HEK293 (cell line): ENCODE data around the gene KRTAP21-1.

Experiments used
- CTCF ChIA-PET: fragments of 350-600 bp; formaldehyde crosslinking; extraction: SDS; loops from one replicate; lab custom pipeline; 2021; ENCODE audit warnings: antibody characterized with exemption; lab: Yijun Ruan, JAX
- POLR2A ChIA-PET: fragments of 300-600 bp; formaldehyde crosslinking; extraction: SDS; loops from one replicate; lab custom pipeline; 2020; ENCODE audit warnings: antibody characterized with exemption, inconsistent platforms; lab: Yijun Ruan, JAX
- H3K27ac ChIP-seq: fragments of 200-500 bp; sonication (Bioruptor generic); 2 replicates; pipeline ENCODE4 v1.5.1; 2014; ENCODE audit warnings: low read depth, low read length, control low read depth, inconsistent platforms; ENCODE audit errors: extremely low read depth
- H3K36me3 ChIP-seq, 2 experiments: fragments of 200-500 bp in 1 of 2; sonication (Bioruptor generic) in 1 of 2; 1 replicate in 1 of 2; 2 replicates in 1 of 2; pipeline ENCODE4 v1.5.1; 2014 to 2017; ENCODE audit warnings: inconsistent platforms in 2 of 2, low read length in 2 of 2; ENCODE audit not compliant: control insufficient read depth in 2 of 2, insufficient read depth in 1 of 2
- H3K4me1 ChIP-seq: fragments of 200-500 bp; sonication (Bioruptor generic); 2 replicates; pipeline ENCODE4 v1.5.1; 2014; ENCODE audit warnings: mild to moderate bottlenecking, low read length, inconsistent platforms; ENCODE audit not compliant: control insufficient read depth, insufficient read depth
- H3K4me3 ChIP-seq: 2 replicates; pipeline ENCODE4 v1.5.1; 2011; ENCODE audit warnings: low read depth, mild to moderate bottlenecking, control low read depth, low read length, moderate library complexity
- H3K9me3 ChIP-seq: fragments of 200-500 bp; sonication (Bioruptor generic); 2 replicates; pipeline ENCODE4 v1.5.1; 2014; ENCODE audit warnings: low read depth, low read length, inconsistent platforms; ENCODE audit not compliant: control insufficient read depth, insufficient read depth
- BCL11B ChIP-seq: fragments of 450-650 bp; formaldehyde crosslinking; IDR thresholded peaks from 2 replicates; pipeline ENCODE4 v1.5.1; 2016; ENCODE audit warnings: low read depth, missing biosample characterization, missing genetic modification characterization
- HOXC10 ChIP-seq: sonication (generic); formaldehyde crosslinking; IDR thresholded peaks from 2 replicates; pipeline ENCODE4 v1.8.1; 2023; ENCODE audit warnings: mild to moderate bottlenecking, missing genetic modification reagents
- MZF1 ChIP-seq: fragments of 450-650 bp; formaldehyde crosslinking; IDR thresholded peaks from 2 replicates; pipeline ENCODE4 v1.5.1; 2017; ENCODE audit warnings: missing biosample characterization, missing genetic modification characterization, borderline replicate concordance
- PBX3 ChIP-seq: sonication (generic); formaldehyde crosslinking; IDR thresholded peaks from 2 replicates; pipeline ENCODE4 v1.8.1; 2022; ENCODE audit warnings: mild to moderate bottlenecking, moderate library complexity, missing genetic modification reagents
- PRDM1 ChIP-seq: fragments of 450-650 bp; formaldehyde crosslinking; IDR thresholded peaks from 2 replicates; pipeline ENCODE4; 2016; ENCODE audit warnings: missing biosample characterization, missing genetic modification characterization
- RBAK ChIP-seq: fragments of 450-650 bp; formaldehyde crosslinking; IDR thresholded peaks from 2 replicates; pipeline ENCODE4 v1.5.1; 2016; ENCODE audit warnings: missing biosample characterization, missing genetic modification characterization
- REPIN1 ChIP-seq: fragments of 450-650 bp; formaldehyde crosslinking; IDR thresholded peaks from 2 replicates; pipeline ENCODE4 v1.5.1; 2017; ENCODE audit warnings: missing biosample characterization, missing genetic modification characterization, low read depth
- ZBTB8A ChIP-seq: fragments of 450-650 bp; formaldehyde crosslinking; IDR thresholded peaks from 2 replicates; pipeline ENCODE4 v1.5.1; 2016; ENCODE audit warnings: missing biosample characterization, missing genetic modification characterization
- ZFP37 ChIP-seq: fragments of 450-650 bp; formaldehyde crosslinking; IDR thresholded peaks from 2 replicates; pipeline ENCODE4 v1.5.1; 2016; ENCODE audit warnings: missing biosample characterization, missing genetic modification characterization
- ZNF18 ChIP-seq: fragments of 450-650 bp; formaldehyde crosslinking; IDR thresholded peaks from 2 replicates; pipeline ENCODE4 v1.5.1; 2016; ENCODE audit warnings: missing biosample characterization, missing genetic modification characterization
- ZNF280D ChIP-seq: fragments of 450-650 bp; formaldehyde crosslinking; IDR thresholded peaks from 2 replicates; pipeline ENCODE4 v1.5.1; 2016; ENCODE audit warnings: missing biosample characterization, missing genetic modification characterization
- ZNF292 ChIP-seq: fragments of 450-650 bp; formaldehyde crosslinking; IDR thresholded peaks from 2 replicates; pipeline ENCODE4 v1.5.1; 2016; ENCODE audit warnings: low read depth, missing biosample characterization, missing genetic modification characterization, borderline replicate concordance
- ZNF341 ChIP-seq: fragments of 450-650 bp; formaldehyde crosslinking; IDR thresholded peaks from 2 replicates; pipeline ENCODE4; 2016; ENCODE audit warnings: low read depth, missing biosample characterization, missing genetic modification characterization
- ZNF423 ChIP-seq: fragments of 450-650 bp; formaldehyde crosslinking; IDR thresholded peaks from 2 replicates; pipeline ENCODE4 v1.5.1; 2016; ENCODE audit warnings: missing biosample characterization, missing genetic modification characterization
- ZNF473 ChIP-seq: fragments of 450-650 bp; formaldehyde crosslinking; IDR thresholded peaks from 2 replicates; pipeline ENCODE4 v1.5.1; 2017; ENCODE audit warnings: missing biosample characterization, missing genetic modification characterization
- ZNF544 ChIP-seq: fragments of 450-650 bp; formaldehyde crosslinking; IDR thresholded peaks from 2 replicates; pipeline ENCODE4 v1.5.0; 2017; ENCODE audit warnings: missing biosample characterization, missing genetic modification characterization
- ZNF548 ChIP-seq: fragments of 450-650 bp; formaldehyde crosslinking; IDR thresholded peaks from 2 replicates; pipeline ENCODE4 v1.5.1; 2016; ENCODE audit warnings: missing biosample characterization, missing genetic modification characterization
- ZNF596 ChIP-seq: fragments of 450-650 bp; IDR thresholded peaks from 2 replicates; pipeline ENCODE4 v1.5.0; 2018; ENCODE audit warnings: missing biosample characterization, mild to moderate bottlenecking, missing genetic modification characterization, moderate library complexity
- ZNF624 ChIP-seq: fragments of 450-650 bp; formaldehyde crosslinking; IDR thresholded peaks from 2 replicates; pipeline ENCODE4 v1.5.1; 2017; ENCODE audit warnings: missing biosample characterization, missing genetic modification characterization
- ZNF654 ChIP-seq: fragments of 450-650 bp; formaldehyde crosslinking; IDR thresholded peaks from 2 replicates; pipeline ENCODE4 v1.5.1; 2016; ENCODE audit warnings: low read depth, missing biosample characterization, missing genetic modification characterization
- ZNF670 ChIP-seq: fragments of 450-650 bp; formaldehyde crosslinking; IDR thresholded peaks from 2 replicates; pipeline ENCODE4 v1.5.1; 2016; ENCODE audit warnings: missing biosample characterization, missing genetic modification characterization, low read depth
- ZNF843 ChIP-seq: fragments of 450-650 bp; formaldehyde crosslinking; IDR thresholded peaks from 2 replicates; pipeline ENCODE4 v1.5.1; 2016; ENCODE audit warnings: missing biosample characterization, missing genetic modification characterization
- TF ChIP-seq, protein P1 (sequence below): fragments of 450-650 bp; formaldehyde crosslinking; IDR thresholded peaks from 2 replicates; pipeline ENCODE4 v1.5.1; 2016; ENCODE audit warnings: missing biosample characterization, missing genetic modification characterization
- TF ChIP-seq, protein P2 (sequence below): fragments of 450-650 bp; formaldehyde crosslinking; IDR thresholded peaks from 2 replicates; pipeline ENCODE4 v1.5.1; 2017; ENCODE audit warnings: missing biosample characterization, missing genetic modification characterization
- TF ChIP-seq, protein P3 (sequence below): fragments of 450-650 bp; formaldehyde crosslinking; IDR thresholded peaks from 2 replicates; pipeline ENCODE4 v1.5.1; 2016; ENCODE audit warnings: missing biosample characterization, missing genetic modification characterization

The KRTAP21-1 gene

DNA sequence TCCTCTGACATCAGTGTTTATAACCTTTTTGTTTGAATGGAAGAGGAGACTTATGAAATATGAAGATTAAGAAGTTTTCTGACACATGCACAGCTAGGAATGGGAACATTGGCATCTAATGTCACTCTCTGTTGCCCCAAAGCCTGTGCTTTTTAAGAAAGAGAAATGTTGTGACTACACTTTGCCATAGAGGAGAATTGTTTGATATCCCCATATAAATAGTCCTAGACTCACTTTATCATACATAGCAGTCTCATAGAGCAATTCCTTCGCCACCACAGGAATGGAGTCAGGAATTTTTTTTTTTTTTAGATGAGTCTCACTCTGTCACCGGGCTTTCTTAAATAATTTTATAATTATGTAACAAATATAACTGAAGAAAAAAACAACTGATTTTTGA is 38.1 kb downstream of the KRTAP21-1 start (continued):
- TF ChIP-seq, protein P1, sequence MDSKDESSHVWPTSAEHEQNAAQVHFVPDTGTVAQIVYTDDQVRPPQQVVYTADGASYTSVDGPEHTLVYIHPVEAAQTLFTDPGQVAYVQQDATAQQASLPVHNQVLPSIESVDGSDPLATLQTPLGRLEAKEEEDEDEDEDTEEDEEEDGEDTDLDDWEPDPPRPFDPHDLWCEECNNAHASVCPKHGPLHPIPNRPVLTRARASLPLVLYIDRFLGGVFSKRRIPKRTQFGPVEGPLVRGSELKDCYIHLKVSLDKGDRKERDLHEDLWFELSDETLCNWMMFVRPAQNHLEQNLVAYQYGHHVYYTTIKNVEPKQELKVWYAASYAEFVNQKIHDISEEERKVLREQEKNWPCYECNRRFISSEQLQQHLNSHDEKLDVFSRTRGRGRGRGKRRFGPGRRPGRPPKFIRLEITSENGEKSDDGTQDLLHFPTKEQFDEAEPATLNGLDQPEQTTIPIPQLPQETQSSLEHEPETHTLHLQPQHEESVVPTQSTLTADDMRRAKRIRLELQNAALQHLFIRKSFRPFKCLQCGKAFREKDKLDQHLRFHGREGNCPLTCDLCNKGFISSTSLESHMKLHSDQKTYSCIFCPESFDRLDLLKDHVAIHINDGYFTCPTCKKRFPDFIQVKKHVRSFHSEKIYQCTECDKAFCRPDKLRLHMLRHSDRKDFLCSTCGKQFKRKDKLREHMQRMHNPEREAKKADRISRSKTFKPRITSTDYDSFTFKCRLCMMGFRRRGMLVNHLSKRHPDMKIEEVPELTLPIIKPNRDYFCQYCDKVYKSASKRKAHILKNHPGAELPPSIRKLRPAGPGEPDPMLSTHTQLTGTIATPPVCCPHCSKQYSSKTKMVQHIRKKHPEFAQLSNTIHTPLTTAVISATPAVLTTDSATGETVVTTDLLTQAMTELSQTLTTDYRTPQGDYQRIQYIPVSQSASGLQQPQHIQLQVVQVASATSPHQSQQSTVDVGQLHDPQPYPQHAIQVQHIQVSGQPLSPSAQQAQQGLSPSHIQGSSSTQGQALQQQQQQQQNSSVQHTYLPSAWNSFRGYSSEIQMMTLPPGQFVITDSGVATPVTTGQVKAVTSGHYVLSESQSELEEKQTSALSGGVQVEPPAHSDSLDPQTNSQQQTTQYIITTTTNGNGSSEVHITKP (tag by site-specific recombination), result no peak
- no peak for TF ChIP-seq ZNF18 (tag by site-specific recombination)
- no peak for TF ChIP-seq RBAK (tag by site-specific recombination)
- no peak for TF ChIP-seq ZBTB8A (tag by site-specific recombination)
- TF ChIP-seq ZNF423 (tag by site-specific recombination), result no peak
- TF ChIP-seq ZNF843, result no peak
- TF ChIP-seq ZNF624 (tag by site-specific recombination), result no peak
- TF ChIP-seq ZNF670, result no peak
- TF ChIP-seq BCL11B (tag by site-specific recombination), result no peak

GRCh38 chr21:30714946-30715345 is 40.3 kb downstream of the KRTAP21-1 start:
- CTCF ChIA-PET, result no interaction called here
- POLR2A ChIA-PET, result no interaction called here
- TF ChIP-seq ZNF280D (tag by site-specific recombination), result no peak
- TF ChIP-seq PBX3 (CRISPR knock-in tag), result no peak
- TF ChIP-seq, protein P2, sequence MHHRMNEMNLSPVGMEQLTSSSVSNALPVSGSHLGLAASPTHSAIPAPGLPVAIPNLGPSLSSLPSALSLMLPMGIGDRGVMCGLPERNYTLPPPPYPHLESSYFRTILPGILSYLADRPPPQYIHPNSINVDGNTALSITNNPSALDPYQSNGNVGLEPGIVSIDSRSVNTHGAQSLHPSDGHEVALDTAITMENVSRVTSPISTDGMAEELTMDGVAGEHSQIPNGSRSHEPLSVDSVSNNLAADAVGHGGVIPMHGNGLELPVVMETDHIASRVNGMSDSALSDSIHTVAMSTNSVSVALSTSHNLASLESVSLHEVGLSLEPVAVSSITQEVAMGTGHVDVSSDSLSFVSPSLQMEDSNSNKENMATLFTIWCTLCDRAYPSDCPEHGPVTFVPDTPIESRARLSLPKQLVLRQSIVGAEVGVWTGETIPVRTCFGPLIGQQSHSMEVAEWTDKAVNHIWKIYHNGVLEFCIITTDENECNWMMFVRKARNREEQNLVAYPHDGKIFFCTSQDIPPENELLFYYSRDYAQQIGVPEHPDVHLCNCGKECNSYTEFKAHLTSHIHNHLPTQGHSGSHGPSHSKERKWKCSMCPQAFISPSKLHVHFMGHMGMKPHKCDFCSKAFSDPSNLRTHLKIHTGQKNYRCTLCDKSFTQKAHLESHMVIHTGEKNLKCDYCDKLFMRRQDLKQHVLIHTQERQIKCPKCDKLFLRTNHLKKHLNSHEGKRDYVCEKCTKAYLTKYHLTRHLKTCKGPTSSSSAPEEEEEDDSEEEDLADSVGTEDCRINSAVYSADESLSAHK, result no peak
- no peak for TF ChIP-seq MZF1 (tag by site-specific recombination)
- TF ChIP-seq ZNF341 (tag by site-specific recombination), result no peak
- no peak for TF ChIP-seq HOXC10 (CRISPR knock-in tag)
- no peak for TF ChIP-seq PRDM1 (tag by site-specific recombination)
- TF ChIP-seq ZNF292 (tag by site-specific recombination), result no peak
- TF ChIP-seq ZFP37 (tag by site-specific recombination), result no peak
- TF ChIP-seq, protein P3, sequence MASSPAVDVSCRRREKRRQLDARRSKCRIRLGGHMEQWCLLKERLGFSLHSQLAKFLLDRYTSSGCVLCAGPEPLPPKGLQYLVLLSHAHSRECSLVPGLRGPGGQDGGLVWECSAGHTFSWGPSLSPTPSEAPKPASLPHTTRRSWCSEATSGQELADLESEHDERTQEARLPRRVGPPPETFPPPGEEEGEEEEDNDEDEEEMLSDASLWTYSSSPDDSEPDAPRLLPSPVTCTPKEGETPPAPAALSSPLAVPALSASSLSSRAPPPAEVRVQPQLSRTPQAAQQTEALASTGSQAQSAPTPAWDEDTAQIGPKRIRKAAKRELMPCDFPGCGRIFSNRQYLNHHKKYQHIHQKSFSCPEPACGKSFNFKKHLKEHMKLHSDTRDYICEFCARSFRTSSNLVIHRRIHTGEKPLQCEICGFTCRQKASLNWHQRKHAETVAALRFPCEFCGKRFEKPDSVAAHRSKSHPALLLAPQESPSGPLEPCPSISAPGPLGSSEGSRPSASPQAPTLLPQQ, result no peak
- TF ChIP-seq ZNF596 (tag by site-specific recombination), result no peak
- TF ChIP-seq ZNF423 (tag by site-specific recombination), result no peak
- TF ChIP-seq REPIN1, result no peak
- TF ChIP-seq BCL11B (tag by site-specific recombination), result no peak
- TF ChIP-seq ZNF654 (tag by site-specific recombination), result no peak
- no peak for TF ChIP-seq ZNF544 (tag by site-specific recombination)
- TF ChIP-seq ZNF548 (tag by site-specific recombination), result no peak
- TF ChIP-seq ZNF473 (tag by site-specific recombination), result no peak

More at GRCh38 chr21:30714946-30715345, 40.3 kb downstream of the KRTAP21-1 start:
- Histone ChIP-seq H3K27ac (no peak overlapping the region), H3K4me1 (no peaks in the 10 kb centered on the region), H3K36me3 (no peaks in the 10 kb centered on the region), H3K9me3 (no peaks in the 10 kb centered on the region), H3K4me3 (no peak overlapping the region)
